Activated naive CD4-positive, alpha-beta T cell treated with anti-CD3 and anti-CD28 coated beads, Interleukin-2, amount 10 ng/mL, durations not matched to agents 7 days and 5 days (primary cell): ENCODE measurements around the gene CACHD1.
"Not testable (repeated sequence)": the region's sequence is repeated elsewhere in the genome, so short reads cannot be mapped to it uniquely, and the experiment has no call there.

Experiments
- CTCF ChIA-PET: fragments of 350-600 bp; sonication (Branson Sonifier 250); formaldehyde crosslinking; loops from one replicate; lab custom pipeline; 2021; ENCODE audit warnings: antibody characterized with exemption; lab: Charles Lee
- DNase-seq: peaks from one replicate; pipeline ENCODE4 v3.0.0-alpha.2; 2020
- H3K27ac Mint-ChIP-seq: one replicate; pipeline ENCODE4 v1.8.0; 2021; ENCODE audit warnings: mild to moderate bottlenecking, moderate library complexity, mixed read lengths
- H3K27me3 Mint-ChIP-seq: one replicate; pipeline ENCODE4 v1.8.0; 2021; ENCODE audit warnings: mild to moderate bottlenecking, mixed read lengths
- H3K36me3 Mint-ChIP-seq: one replicate; pipeline ENCODE4 v1.8.0; 2021; ENCODE audit warnings: mixed read lengths
- H3K4me1 Mint-ChIP-seq: one replicate; pipeline ENCODE4 v1.8.0; 2021; ENCODE audit warnings: mixed read lengths
- H3K4me3 Mint-ChIP-seq: one replicate; pipeline ENCODE4 v1.8.0; 2021; ENCODE audit warnings: mild to moderate bottlenecking, moderate library complexity, mixed read lengths
- H3K9me3 Mint-ChIP-seq: one replicate; pipeline ENCODE4 v1.8.0; 2021; ENCODE audit warnings: mixed read lengths

Gene CACHD1

GRCh38 chr1:64497088-64497883, 27.4 kb downstream of the CACHD1 start:
- H3K4me3 Mint-ChIP-seq, result no peak overlapping the region
- CTCF ChIA-PET, result no interaction called here
- H3K36me3 Mint-ChIP-seq, result no peaks in the 10 kb centered on the region
- H3K27ac Mint-ChIP-seq, result no peak overlapping the region
- H3K4me1 Mint-ChIP-seq, result peaks cover 3% of the 10 kb centered on the region
- peaks cover 4% of the 10 kb centered on the region for H3K27me3 Mint-ChIP-seq
- H3K9me3 Mint-ChIP-seq, result no peaks in the 10 kb centered on the region
- no peak for DNase-seq

GRCh38 chr1:64498325-64498724, 28.4 kb downstream of the CACHD1 start:
- no peak overlapping the region for H3K4me3 Mint-ChIP-seq
- CTCF ChIA-PET, result no interaction called here
- no peaks in the 10 kb centered on the region for H3K9me3 Mint-ChIP-seq
- DNase-seq, result no peak
- peaks cover 3% of the 10 kb centered on the region for H3K4me1 Mint-ChIP-seq
- peaks cover 4% of the 10 kb centered on the region for H3K27me3 Mint-ChIP-seq
- H3K36me3 Mint-ChIP-seq, result no peaks in the 10 kb centered on the region
- no peak overlapping the region for H3K27ac Mint-ChIP-seq

DNA sequence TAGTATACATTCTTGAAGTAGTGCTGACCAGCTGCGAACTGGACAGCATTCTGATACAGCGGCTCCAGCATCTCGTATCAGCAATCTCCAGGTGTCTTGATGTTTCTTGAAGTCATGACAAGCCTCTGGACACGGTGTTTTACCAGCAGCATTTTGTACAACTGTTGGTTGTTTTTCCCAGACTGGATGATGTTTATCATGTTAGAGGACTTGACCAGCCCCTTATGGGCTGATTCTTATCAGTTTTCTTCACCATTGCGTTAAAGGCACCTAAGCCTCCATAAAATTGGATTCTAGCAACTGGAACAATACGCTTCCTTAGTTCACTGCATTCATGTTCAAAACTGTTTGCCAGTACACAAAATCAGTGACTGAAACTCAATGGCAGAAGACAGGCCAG, 29.1 kb downstream of the CACHD1 start:
- Mint-ChIP-seq H3K4me3 (no peak overlapping the region), H3K27me3 (peaks cover 6% of the 10 kb centered on the region), H3K9me3 (no peaks in the 10 kb centered on the region), H3K27ac (no peak overlapping the region), H3K4me1 (peaks cover 3% of the 10 kb centered on the region), H3K36me3 (no peaks in the 10 kb centered on the region)
- CTCF ChIA-PET, result no interaction called here
- no peak for DNase-seq

DNA sequence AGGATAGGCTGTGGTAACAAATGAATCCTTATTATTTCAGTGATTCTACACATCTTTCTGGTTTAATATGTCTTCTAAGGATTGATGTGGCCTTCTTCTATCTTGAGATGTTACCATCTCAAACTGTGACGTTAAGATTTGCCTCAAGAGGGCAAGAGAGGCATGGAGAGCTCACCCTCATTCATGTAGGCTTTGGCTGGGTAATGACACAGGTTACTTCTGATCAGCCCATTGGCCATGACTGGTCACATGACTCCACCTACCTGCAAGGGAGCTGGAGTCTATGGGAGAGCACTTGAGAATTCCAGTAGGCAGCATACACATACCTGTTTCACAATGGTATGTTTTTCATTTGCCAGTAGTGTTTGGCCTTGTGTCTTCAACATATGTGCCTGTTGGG, 30.0 kb downstream of the CACHD1 start:
- CTCF ChIA-PET, result interaction anchor here (0.9 kb wide), 1 partner anchor 576 kb away, joined by 3 read pairs; no protein-coding TSS in a partner anchor
- H3K27me3 Mint-ChIP-seq, result peaks cover 10% of the 10 kb centered on the region
- peak; percentile 27 for DNase-seq

DNA sequence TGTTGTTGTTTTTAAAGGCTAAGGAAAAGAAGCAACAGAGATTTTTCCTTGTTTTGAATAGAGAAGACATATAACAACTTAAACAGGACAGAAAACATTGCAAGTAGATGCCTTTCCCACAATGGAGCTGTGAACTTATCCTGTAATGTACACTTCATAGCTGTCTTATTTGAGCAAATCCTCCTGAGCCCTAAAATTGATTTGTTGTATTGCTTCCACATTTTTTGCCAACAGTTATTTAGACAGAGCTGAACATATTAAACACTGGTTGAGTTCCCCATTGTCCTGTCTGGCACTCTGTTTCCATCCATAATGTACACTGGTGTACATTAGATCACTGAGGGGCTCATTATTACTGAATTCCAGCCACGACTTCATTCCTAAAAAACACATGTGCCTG, 32.2 kb downstream of the CACHD1 start:
- Mint-ChIP-seq H3K36me3 (no peaks in the 10 kb centered on the region), H3K27me3 (peaks cover 21% of the 10 kb centered on the region), H3K9me3 (no peaks in the 10 kb centered on the region), H3K27ac (no peak overlapping the region), H3K4me3 (no peak overlapping the region), H3K4me1 (peaks cover 18% of the 10 kb centered on the region)
- CTCF ChIA-PET, result no interaction called here
- no peak for DNase-seq

More for the DNA sequence above, 30.0 kb downstream of the CACHD1 start:
- Mint-ChIP-seq H3K4me3 (no peak overlapping the region), H3K36me3 (no peaks in the 10 kb centered on the region), H3K9me3 (no peaks in the 10 kb centered on the region), H3K4me1 (peaks cover 5% of the 10 kb centered on the region), H3K27ac (no peak overlapping the region)

DNA sequence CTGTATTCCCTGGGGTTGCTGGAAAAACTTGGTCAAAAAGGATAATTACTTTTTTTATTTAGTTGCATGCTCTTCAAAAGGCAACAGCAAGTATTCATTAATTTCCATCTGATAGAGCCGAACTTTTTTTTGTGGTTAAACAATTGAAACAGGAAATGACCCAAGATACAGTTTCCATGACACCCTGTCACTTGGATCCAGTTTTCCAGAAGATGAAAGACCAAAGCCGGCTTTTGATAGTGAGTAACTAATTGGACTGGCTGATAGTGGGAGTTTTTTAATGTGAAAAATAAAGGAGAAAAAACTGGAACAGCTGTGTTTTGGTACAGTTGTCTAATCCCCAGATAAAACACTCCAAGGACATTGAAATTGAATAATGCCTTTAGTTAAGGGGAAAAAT, 33.0 kb downstream of the CACHD1 start:
- H3K4me1 Mint-ChIP-seq, result peaks cover 18% of the 10 kb centered on the region
- H3K27ac Mint-ChIP-seq, result no peak overlapping the region
- CTCF ChIA-PET, result no interaction called here
- no peak overlapping the region for H3K4me3 Mint-ChIP-seq
- no peaks in the 10 kb centered on the region for H3K9me3 Mint-ChIP-seq
- peaks cover 26% of the 10 kb centered on the region for H3K27me3 Mint-ChIP-seq
- DNase-seq, result no peak
- no peaks in the 10 kb centered on the region for H3K36me3 Mint-ChIP-seq

- H3K27ac Mint-ChIP-seq, result no peak overlapping the region
- H3K4me3 Mint-ChIP-seq, result peak overlapping the region; percentile 85
- peaks cover 18% of the 10 kb centered on the region for H3K4me1 Mint-ChIP-seq
- no peaks in the 10 kb centered on the region for H3K36me3 Mint-ChIP-seq
- no peaks in the 10 kb centered on the region for H3K9me3 Mint-ChIP-seq
- CTCF ChIA-PET, result no interaction called here
- DNase-seq, result peak; percentile 69
- peaks cover 29% of the 10 kb centered on the region for H3K27me3 Mint-ChIP-seq
These were observed 35.5 kb downstream of the CACHD1 start for GRCh38 chr1:64505232-64505943.

DNA sequence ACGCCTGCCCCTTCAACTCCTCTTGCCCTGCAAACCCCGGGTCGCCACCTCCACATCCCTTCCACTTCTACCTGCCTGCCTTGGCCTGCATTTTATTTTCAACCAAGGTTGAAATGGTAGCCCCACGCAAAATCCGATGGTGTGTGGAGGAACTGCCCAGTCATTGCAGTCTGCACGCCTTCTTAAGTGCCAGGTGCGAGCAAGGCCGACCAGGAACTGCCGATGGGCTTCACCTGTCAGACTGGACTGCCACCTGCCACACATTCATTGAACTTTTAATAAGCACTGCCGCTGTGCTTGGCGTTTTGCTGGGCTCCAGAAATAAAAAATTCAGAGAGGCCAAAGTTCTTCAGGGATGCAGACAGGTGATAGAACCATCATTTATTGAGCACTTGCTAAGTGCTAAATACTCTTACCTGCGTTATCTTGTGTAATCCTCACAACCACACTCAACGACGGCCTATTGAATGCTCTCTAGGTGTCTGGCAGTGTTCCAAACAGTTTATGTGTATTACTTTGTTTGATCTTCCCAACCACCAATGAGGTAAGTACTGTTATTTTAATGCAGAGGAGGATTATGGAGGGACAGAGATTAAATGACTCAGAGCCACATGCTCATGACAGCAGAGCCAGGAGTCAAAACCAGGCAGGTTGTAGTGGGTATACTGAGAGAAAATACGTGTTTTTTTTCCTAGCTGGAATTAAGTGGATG, 36.2 kb downstream of the CACHD1 start:
- Mint-ChIP-seq H3K4me3 (peak overlapping the region; percentile 85), H3K4me1 (peaks cover 18% of the 10 kb centered on the region), H3K9me3 (no peaks in the 10 kb centered on the region), H3K27me3 (peaks cover 25% of the 10 kb centered on the region), H3K36me3 (no peaks in the 10 kb centered on the region), H3K27ac (no peak overlapping the region)
- CTCF ChIA-PET, result no interaction called here
- no peak for DNase-seq

GRCh38 chr1:64508629-64509028, 38.7 kb downstream of the CACHD1 start:
- Mint-ChIP-seq H3K9me3 (no peaks in the 10 kb centered on the region), H3K36me3 (no peaks in the 10 kb centered on the region), H3K27me3 (peaks cover 25% of the 10 kb centered on the region), H3K4me1 (peaks cover 18% of the 10 kb centered on the region), H3K27ac (no peak overlapping the region), H3K4me3 (no peak overlapping the region)
- CTCF ChIA-PET, result no interaction called here
- DNase-seq, result no peak

DNA sequence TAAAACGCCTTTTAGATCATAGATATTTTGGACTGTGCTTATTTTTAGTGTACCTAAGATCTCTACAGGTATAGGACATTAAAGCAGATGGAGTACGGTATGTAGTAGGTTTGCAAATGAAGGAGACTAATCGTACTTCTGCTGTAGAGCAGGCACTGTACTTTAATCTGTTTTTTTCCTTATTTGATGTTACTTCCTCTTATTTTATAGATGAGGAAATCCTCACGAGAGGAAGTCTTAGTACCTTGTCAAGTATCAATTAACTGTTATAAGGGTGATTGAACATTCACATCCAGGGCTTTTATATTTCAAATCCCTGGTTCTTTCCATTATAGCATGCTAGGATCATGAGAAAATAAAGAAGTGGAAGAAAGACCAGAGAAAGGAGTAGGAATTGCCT, 41.1 kb downstream of the CACHD1 start:
- no peak overlapping the region for H3K27ac Mint-ChIP-seq
- peaks cover 7% of the 10 kb centered on the region for H3K4me1 Mint-ChIP-seq
- DNase-seq, result no peak
- H3K9me3 Mint-ChIP-seq, result no peaks in the 10 kb centered on the region
- H3K36me3 Mint-ChIP-seq, result no peaks in the 10 kb centered on the region
- peaks cover 10% of the 10 kb centered on the region for H3K27me3 Mint-ChIP-seq
- no peak overlapping the region for H3K4me3 Mint-ChIP-seq
- CTCF ChIA-PET, result no interaction called here

- CTCF ChIA-PET, result not testable (repeated sequence)
These were observed 42.3 kb downstream of the CACHD1 start for GRCh38 chr1:64512206-64512605.

GRCh38 chr1:64513545-64513944, 43.6 kb downstream of the CACHD1 start:
- Mint-ChIP-seq H3K27ac (no peak overlapping the region), H3K27me3 (peaks cover 4% of the 10 kb centered on the region), H3K36me3 (no peaks in the 10 kb centered on the region), H3K4me3 (no peak overlapping the region), H3K9me3 (no peaks in the 10 kb centered on the region), H3K4me1 (no peaks in the 10 kb centered on the region)
- no peak for DNase-seq
- CTCF ChIA-PET, result no interaction called here

More at GRCh38 chr1:64512206-64512605, 42.3 kb downstream of the CACHD1 start:
- not testable (repeated sequence) for H3K9me3 Mint-ChIP-seq, H3K27ac Mint-ChIP-seq, H3K4me1 Mint-ChIP-seq, H3K36me3 Mint-ChIP-seq, H3K4me3 Mint-ChIP-seq, H3K27me3 Mint-ChIP-seq, DNase-seq

GRCh38 chr1:64514197-64514765, 44.4 kb downstream of the CACHD1 start:
- no peak overlapping the region for H3K27ac Mint-ChIP-seq
- no peaks in the 10 kb centered on the region for H3K9me3 Mint-ChIP-seq
- peaks cover 4% of the 10 kb centered on the region for H3K27me3 Mint-ChIP-seq
- CTCF ChIA-PET, result no interaction called here
- H3K4me1 Mint-ChIP-seq, result no peaks in the 10 kb centered on the region
- H3K36me3 Mint-ChIP-seq, result no peaks in the 10 kb centered on the region
- no peak overlapping the region for H3K4me3 Mint-ChIP-seq
- DNase-seq, result no peak

DNA sequence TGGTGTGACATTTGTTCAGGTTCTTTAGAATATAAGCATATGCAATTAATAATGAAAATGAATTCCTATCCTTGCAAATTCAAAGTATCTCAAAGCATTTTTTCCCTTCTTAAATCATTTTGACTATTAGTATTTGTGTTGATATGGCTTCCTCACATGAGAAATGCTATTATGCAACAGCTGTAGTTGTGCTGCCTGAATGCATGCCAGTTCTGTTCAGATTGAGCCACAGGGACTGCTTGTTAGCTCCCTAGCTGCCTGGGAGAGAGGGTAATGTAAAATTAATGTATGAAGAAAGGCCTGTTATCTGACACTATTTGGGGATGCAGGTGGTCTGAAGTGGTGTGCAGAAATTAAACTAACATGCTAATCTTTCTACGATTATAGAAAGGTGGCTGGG, 45.5 kb downstream of the CACHD1 start:
- CTCF ChIA-PET, result no interaction called here
- H3K27me3 Mint-ChIP-seq, result peaks cover 4% of the 10 kb centered on the region
- H3K36me3 Mint-ChIP-seq, result no peaks in the 10 kb centered on the region
- H3K4me1 Mint-ChIP-seq, result no peaks in the 10 kb centered on the region
- H3K27ac Mint-ChIP-seq, result no peak overlapping the region
- H3K9me3 Mint-ChIP-seq, result no peaks in the 10 kb centered on the region
- H3K4me3 Mint-ChIP-seq, result no peak overlapping the region
- DNase-seq, result no peak
